GM21360 (cell line): ENCODE results near the gene NRCAM.
"Not testable (repeated sequence)": the region's sequence is repeated elsewhere in the genome, so short reads cannot be mapped to it uniquely, and the experiment has no call there.

Experiments used
- ATAC-seq: cut with Tn5 transposase; IDR thresholded peaks from one replicate; pipeline ENCODE4 v1.9.1; 2021; ENCODE audit warnings: mild to moderate bottlenecking, moderate library complexity; ENCODE audit not compliant: unreplicated experiment

The NRCAM gene

DNA sequence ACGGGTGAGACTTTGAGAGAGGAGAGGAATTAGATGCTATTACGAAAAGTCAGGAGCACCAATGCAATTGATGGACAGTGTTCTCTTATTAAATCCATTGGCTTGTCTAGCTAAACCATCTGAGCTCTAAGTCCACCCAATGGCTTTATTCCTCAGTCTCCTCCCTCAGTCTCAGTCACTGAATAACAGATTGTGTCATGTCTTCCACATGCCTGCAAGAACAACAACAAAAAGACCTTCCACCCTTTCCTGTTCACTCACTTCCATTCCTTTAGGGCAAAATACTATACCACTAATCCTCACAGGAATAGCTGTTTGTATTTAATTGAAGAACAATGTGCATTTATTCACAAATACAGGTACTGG lies 171.2 kb downstream of the NRCAM start:
- ATAC-seq = no peak

DNA sequence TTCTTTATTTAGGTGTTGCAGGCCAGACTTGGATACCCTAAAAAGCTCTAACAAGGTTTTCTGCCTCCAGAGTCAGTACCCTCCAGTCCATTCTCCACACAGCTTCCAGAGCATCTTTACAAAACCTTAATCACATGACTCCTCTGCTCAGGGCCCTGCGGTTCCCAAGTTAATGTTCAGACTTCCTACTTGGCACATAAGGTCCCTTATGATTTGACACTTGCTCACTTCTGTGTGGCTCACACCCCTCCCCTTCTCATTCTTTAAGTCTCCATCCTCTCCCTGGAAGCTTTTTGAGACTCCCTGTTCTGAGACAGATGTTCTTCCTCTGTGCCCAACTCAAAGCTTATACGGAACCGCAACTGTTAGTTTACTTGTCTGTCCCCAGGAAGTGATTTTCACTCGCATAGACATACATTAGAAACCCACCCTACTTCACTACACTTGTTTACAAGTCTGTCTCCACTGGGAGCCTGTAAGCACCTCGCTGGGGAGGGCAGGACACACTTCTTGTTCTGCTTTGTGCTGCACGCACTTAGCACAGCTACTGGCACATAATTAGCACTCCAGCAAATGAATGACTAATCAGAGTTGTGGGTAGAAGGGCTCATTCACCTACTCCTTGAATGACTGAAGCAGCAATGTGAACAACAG lies 171.8 kb downstream of the NRCAM start:
- no peak for ATAC-seq

DNA sequence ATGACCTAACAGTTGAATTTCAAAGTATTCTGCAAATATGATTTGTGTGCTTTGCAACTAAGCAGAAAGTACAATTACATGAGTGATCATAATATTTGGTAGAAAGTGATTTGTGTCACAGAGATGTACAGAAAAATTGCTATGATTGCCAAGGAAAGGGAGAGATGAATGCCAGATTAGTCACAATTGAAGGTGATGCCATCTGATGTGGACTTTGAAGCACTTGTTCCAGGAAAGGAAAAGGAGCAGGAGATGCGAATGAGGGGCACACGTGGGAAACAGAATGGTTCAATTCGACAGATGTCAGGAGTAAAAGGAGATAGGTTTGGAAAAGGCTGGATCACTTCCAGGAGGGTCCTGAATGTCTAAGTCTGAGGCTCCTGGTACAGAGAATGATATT lies 173.0 kb downstream of the NRCAM start:
- no peak for ATAC-seq

DNA sequence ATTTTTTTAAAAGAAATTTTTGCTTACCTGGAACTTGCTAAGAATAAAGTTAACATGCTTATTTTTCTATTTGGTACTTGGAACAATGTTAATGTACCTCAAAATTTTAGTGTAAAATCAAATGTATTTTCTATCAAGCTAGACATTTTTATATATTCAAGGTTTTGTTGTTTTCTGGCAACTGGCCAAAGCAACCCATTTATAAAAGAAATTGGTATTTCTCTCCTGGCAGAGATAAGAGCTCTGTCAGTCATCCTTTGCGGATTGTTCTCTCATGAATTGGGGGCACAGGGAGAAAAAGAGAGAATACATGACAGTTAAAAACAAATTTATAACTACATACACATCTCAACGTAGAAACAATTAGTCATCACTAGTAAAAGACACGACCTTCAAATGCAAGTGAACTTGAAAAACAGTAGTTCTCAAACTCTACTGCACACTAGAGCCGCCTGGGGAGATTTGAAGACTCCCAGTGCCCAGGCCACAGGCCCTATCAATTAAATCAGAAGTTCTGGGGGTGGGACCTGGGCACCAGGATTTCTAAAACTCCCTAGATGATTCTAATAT lies 173.7 kb downstream of the NRCAM start:
- ATAC-seq = no peak

DNA sequence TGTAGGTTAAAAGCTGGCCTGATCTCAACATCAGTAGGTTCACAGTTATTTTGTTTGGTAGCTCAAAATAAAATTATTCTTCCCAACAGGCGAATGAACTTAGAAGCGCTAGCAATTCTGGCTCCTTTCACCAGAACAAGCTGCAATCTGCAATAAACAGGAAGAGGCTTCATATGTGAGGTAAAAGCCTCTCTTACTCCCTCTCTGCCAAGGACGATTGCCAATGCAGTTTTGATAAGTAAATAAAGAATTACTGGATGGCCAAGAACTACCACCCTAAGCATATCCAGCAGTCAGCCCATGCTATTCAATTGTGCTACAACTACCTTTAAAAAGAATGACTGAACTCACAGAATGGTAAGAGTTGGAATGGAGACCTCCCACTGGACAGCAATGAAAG lies 176.1 kb downstream of the NRCAM start:
- ATAC-seq = no peak

DNA sequence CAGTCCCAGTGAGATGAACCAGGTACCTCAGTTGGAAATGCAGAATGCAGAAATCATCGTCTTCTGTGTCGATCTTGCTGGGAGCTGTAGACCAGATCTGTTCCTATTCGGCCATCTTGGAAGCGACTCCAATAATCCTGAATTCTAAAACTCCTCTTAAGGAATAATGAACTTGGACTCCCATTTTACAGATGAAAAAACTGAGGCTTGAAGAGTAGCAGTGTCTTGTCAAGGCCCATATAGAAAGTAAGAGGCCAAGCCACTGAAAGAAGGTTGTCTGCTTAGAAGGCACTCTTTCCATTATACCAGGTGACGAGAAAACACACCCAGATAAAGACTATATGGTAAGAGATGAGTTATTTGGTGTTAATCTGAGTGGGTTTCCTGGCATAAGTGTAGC lies 177.5 kb downstream of the NRCAM start:
- no peak for ATAC-seq

DNA sequence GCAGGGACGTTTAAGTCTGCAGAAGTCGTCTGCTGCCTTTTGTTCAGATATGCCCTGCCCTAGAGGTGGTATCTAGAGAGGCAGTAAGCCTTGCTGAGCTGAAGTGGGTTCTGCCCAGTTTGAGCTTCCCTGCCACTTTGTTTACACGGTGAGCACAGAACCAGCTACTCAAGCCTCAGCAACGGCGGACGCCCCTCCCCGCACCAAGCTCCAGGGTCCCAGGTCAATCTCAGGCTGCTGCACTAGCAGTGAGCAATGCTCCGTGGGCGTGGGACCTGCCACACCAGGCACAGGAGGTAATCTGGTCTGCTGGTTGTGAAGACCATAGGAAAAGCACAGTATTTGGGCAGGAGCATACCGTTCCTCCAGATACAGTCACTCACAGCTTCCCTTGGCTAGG lies 178.0 kb downstream of the NRCAM start:
- ATAC-seq = no peak

DNA sequence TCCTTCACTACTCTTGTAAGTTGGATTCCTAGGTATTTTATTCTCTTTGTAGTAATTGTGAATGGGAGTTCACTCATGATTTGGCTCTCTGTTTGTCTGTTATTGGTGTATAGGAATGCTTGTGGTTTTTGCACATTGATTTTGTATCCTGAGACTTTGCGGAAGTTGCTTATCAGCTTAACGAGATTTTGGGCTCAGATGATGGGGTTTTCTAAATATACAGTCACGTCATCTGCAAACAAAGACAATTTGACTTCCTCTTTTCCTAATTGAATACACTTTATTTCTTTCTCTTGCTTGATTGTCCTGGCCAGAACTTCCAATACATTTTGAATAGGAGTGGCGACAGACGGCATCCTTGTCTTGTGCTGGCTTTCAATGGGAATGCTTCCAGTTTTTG lies 181.8 kb downstream of the NRCAM start:
- not testable (repeated sequence) for ATAC-seq

DNA sequence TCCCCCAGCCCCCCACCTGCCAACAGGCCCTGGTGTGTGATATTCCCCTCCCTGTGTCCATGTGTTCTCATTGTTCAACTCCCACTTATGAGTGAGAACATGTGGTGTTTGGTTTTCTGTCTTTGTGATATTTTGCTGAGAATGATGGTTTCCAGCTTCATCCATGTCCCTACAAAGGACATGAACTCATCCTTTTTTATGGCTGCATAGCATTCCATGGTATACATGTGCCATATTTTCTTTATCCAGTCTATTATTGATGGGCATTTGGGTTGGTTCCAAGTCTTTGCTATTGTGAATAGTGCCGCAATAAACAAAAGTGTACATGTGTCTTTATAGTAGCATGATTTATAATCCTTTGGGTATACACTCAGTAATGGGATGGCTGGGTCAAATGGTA lies 183.3 kb downstream of the NRCAM start:
- ATAC-seq = not testable (repeated sequence)

DNA sequence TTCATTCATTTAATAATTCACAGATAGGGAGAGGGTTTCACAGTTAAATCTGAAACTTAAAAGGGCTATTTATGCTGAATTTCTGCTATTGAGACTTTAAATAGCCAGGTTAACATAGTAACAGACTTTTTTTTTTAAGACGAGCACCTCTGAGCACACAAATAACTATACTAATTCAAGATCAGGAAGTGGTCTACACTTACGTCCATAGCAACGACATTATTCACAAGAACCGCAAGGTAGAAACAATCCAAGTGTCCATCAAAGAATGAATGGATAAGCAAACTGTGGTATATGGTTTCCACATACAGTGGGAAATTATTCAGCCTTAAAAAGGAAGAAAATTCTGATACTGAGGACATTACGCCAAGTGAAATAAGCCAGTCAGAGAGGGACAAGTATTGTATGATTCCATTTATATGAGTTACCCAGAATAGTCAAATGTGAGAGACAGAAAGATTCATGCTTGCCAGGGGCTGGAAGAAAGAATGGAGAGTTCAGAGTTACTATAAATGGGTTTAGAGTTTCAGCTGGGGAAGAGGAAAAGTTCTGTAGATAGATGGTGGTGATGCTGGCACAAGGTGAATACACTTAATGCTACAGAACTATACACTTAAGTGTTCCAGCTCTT lies 185.7 kb downstream of the NRCAM start:
- ATAC-seq = no peak

DNA sequence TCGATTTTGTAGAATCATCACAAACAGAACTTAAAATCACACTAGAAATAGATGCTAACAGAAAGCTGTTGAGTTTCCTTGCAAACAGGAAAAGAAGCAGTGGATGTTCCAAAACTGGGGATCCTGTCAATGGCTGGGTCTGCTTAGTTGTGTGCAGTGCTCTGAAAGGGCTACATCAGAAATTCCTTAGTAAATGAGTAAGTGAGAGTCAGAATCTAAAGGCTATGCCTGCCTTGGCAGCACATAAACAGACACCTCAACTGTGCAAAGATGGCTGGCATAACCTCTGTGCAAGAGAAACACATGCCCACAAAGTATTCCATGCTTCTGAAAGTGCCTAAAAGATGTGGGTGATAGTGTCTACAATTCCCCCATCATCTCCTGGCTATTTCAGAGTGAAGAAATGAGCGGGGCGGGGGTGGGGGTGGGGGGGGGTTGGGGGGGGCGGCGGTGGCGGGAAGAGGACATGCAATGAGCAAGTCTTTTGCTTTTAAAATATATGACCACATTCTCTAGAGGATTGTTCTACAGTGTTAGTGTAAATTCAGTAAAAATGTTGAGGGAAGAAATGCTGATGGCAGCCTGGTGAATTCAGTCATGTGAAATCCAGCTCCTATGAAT lies 187.9 kb downstream of the NRCAM start:
- no peak for ATAC-seq

DNA sequence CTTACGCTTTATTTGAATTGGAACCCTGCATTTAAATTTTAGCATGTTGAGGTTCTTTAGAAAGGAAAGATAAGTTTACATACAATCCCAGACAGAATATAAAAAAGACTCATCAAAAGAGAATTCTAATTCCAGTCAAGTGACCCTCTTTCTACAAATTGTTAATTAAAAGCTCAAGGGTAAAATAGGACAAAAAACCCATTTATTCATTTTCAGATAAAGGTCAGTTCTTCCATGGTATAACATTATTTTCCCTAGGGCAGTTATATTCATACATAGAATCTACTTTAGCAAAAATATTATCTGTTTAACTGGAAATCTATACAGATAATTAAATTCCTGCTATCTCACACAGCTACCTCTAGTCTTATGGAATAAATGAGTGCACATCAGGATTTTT lies 188.6 kb downstream of the NRCAM start:
- ATAC-seq = no peak

DNA sequence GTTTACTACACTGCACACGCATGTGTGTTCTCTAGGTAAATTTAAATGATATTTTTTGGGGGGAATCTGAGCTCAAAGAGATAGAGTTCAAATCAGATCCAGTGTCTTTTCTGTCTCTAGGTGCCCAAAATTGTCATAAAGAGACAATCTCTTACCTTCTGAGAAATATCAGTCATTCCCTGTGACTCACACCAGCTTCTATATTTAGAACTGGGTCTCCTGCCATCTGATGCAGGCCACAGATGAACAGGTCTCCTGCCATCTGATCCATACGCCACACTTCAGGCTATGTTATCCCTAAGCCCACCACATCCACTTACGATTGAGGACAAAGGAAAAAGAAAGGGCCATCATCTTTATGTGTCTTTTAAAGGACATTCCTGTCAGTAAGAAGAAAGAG lies 189.7 kb downstream of the NRCAM start:
- no peak for ATAC-seq

DNA sequence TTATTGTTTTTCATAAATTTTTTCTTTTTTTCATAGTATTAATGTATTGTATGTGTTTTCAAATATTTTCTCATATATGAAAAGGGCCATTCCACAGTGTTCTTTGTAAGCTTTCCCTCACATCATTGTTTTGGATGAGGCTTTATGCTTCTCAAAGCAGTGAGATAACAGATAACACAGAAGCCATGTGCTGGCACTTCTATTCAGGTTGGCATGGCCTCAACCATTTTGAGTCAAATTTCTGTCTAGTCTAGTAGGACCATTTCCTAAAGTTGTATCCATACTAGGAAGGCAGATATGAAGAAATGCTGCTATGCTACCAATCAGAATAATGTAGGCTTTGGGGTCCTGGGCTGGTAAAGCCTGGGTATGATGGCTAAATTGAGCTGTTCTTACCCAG lies 190.2 kb downstream of the NRCAM start:
- ATAC-seq = no peak

DNA sequence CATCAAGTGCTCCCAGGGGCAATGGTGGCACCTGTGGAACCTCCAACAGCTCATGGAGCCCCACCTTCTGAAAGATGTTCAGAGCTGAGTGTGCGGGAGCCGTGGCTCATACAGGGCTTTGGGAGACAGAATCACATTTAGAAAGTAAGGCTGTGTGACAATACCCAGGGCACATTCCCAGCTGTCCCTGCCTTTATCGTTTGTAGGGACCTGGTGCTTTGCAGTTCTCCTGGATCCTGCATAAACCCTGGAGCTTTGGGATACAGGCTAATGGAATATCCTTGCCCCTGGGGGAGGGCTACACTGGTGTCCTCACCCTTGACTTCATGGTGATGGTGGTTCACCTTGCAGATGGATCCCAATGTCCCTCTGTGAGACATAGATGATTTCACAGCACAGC lies 191.2 kb downstream of the NRCAM start:
- no peak for ATAC-seq

DNA sequence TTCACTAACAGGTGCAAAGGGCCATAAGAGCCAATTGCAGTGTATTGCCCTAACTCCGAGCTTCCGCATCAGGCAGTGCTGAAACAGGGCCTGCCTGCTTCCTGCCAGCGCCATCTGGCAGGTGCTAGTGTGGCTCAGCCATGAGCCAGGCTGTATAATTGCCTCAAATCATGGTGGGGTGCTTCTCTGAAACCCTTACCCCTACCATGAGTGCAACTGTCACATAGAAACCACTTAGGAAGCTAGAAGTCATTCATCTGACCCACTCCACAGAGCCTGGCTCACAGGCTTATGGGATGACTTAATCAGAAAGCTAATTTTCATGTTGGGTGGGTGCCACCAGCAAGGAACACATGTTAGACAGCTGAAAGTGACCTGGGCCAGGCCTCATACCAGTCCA lies 192.8 kb downstream of the NRCAM start:
- ATAC-seq = no peak

DNA sequence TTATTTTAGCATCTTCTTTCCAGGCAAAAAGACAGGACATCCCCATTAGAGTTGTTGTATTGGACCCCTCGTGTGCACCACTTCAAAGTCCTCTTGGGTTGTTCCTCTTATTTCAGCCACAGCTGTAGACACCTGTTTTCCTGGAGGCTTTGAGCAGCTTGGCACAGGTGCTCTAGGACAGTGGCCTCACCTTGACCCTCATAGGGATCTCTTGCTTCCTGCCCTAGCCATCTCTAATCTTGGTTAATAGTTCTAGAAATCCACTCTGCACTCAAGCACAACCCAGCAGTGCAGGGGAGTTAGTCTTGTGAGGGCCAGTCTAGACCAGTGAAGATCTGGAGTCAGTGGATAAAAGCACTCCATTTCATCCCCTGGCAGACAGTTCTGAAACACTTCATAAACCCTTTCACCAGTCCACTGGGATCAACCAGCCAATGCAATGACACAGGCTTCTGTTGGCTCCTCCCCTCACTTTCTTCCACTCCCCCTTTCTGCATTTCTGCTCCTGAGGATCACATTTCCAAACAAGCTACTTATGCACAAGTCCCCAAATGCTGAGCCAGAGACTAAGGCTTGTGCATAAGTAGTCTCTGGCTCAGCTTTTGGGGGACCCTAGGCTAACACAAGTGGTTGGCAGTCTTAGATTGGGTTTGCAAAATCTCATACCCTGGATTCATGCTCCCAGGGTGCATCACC lies 194.5 kb downstream of the NRCAM start:
- no peak for ATAC-seq

DNA sequence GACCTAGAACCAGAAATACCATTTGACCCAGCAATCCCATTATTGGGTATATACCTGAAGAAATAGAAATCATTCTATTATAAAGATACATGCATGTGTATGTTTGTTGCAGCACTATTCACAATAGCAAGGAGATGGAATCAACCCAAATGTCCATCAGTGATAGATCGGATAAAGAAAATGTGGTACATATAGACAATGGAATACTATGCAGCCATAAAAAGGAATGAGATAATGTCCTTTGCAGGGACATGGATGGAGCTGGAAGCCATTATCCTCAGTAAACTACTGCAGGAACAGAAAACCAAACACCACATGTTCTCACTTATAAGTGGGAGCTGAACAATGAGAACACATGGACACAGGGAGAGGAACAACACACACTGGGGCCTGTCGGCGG lies 196.8 kb downstream of the NRCAM start:
- not testable (repeated sequence) for ATAC-seq

DNA sequence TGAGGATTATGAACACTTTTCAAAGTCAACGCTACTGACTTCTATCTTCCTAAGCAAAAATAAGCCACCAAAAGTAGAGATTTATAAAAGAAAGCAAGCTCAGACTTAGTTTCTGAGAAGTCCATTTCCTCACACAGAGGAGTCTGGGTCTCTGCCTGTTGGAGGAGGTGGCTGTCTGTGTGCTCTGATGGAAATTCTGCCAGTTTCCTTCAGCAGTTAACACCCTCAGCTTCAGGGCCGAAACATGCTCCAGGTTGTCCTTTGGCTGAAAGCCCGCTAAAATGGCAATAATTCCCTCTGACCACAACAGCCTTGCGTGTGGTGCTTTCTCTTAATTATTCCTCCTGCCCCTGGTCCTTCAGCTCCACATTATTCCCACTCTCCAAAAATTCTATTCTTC lies 198.3 kb downstream of the NRCAM start:
- ATAC-seq = no peak

DNA sequence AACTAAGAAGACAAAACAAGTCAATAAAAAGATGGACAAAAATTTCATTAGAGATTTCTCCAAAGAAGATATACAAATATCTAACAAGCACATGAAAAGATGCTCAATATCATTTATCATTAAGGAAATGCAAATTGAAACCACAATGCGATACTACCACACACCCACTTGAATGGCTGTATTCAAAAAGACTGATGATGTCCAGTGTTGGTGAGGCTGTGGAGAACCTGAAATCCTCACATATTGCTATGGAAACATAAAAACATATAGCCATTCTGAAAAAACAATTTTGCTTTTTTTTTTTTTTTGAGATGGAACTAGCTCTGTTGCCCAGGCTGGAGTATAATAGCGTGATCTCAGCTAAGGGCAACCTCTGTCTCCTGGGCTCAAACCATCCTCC lies 202.0 kb downstream of the NRCAM start:
- no peak for ATAC-seq

DNA sequence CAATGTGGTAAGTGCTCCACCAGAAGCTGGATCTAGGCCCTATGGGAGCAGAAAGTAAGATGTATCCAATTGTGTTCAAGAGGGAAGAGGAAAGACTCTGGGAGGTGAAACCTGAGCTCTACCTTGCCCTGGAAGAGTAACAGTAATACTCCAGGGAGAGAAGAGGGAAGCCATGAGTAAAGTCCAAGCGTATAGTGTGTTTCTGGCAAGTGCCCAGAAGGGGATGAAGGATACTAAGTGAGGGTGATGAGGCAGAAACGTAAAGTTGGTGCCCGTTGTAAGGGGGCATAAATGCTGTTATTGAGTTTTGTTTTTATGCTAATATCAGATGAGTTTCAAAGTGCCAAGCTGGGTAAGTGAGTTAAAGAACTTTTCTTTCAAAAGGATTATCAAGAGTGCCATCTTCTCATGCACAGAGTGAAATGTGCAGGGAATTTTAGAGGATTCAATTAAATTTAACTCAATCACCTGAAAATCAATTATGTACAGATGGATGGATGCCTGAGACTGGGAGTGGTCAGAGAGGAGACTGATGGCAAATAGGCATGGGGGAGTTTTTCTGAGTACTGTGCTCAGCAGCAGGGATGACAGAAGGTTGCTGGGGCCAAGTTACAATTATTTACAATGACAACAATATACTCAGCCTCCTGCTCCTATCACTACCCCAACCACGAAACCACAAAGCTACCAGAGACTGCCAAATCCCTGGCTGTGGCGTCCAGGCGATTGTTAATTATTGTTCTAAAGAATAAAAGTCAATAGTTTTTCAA lies 202.8 kb downstream of the NRCAM start:
- no peak for ATAC-seq
